GM12878 (cell line): ENCODE measurements around the gene THRA. TPM values are rescaled to one million over a fixed set of nuclear protein-coding genes. Genes with fewer than 3 reads are reported as not detected.

ENCODE experiments used
- ATAC-seq: fragments of 200-7000 bp; cut with Tn5 transposase; 3 replicates; pipeline ENCODE4 v1.9.1; 2020; ENCODE audit warnings: mild to moderate bottlenecking, moderate library complexity
- BruUV-seq: library from RNA; stranded (reverse); fragments of 400-500 nt; replicated peaks from 2 replicates; lab custom pipeline; 2021; lab: Mats Ljungman, UMichigan
- CTCF ChIA-PET: fragments of 300-600 bp; sonication (Branson Sonifier 250); formaldehyde crosslinking; extraction: SDS; loops from one replicate; lab custom pipeline; 2021; ENCODE audit warnings: inconsistent platforms; lab: Yijun Ruan, JAX
- POLR2A ChIA-PET: fragments of 350-600 bp; formaldehyde crosslinking; extraction: SDS; loops from one replicate; lab custom pipeline; 2021; ENCODE audit warnings: inconsistent platforms; lab: Charles Lee
- RAD21 ChIA-PET: fragments of 300-600 bp; sonication (Branson Sonifier 250); formaldehyde crosslinking; loops from one replicate; lab custom pipeline; 2023; ENCODE audit warnings: antibody characterized with exemption; ENCODE audit not compliant: unreplicated experiment; lab: Charles Lee
- SMC1A ChIA-PET: fragments of 300-600 bp; sonication (Branson Sonifier 250); formaldehyde crosslinking; loops from one replicate; lab custom pipeline; 2023; ENCODE audit not compliant: unreplicated experiment, uncharacterized antibody; lab: Charles Lee
- DNase-seq: peaks from one replicate; pipeline ENCODE4 v3.0.0-alpha.2; 2011; ENCODE audit warnings: low read depth, low spot score
- FAIRE-seq: peaks from 3 replicates; lab custom pipeline; 2011; peaks lifted over from hg19 to GRCh38; lab: Jason Lieb, UNC
- H2AFZ ChIP-seq: 2 replicates; pipeline ENCODE4 v1.6.0; 2011; ENCODE audit warnings: low read depth, low read length, control low read depth; ENCODE audit not compliant: control insufficient read depth
- H3K27ac ChIP-seq: 2 replicates; pipeline ENCODE4 v1.5.1; 2011; ENCODE audit warnings: control low read depth; ENCODE audit not compliant: control insufficient read depth, insufficient read depth
- H3K27me3 ChIP-seq, 2 experiments: replicated peaks in 1 of 2; 2 replicates each; pipeline versions ENCODE4 v1.6.0 to v1.6.1; 2011; ENCODE audit warnings: low read length in 1 of 2; ENCODE audit not compliant: control insufficient read depth in 2 of 2, insufficient read depth in 2 of 2
- H3K36me3 ChIP-seq, 2 experiments: 2 replicates each; pipeline ENCODE4 v1.5.1; 2011; ENCODE audit warnings: low read length in 1 of 2; ENCODE audit not compliant: control insufficient read depth in 2 of 2, insufficient read depth in 2 of 2
- H3K4me1 ChIP-seq: 2 replicates; pipeline ENCODE4 v1.6.1; 2011; ENCODE audit warnings: mild to moderate bottlenecking, low read length, moderate library complexity, mixed read lengths; ENCODE audit not compliant: control insufficient read depth, insufficient read depth
- H3K4me2 ChIP-seq: 2 replicates; pipeline ENCODE4 v1.6.0; 2011; ENCODE audit warnings: control low read depth; ENCODE audit not compliant: control insufficient read depth, insufficient read depth
- H3K4me3 ChIP-seq: fragments of 200-600 bp; sonication (generic); 2 replicates; pipeline ENCODE4 v1.5.1; 2016
- H3K79me2 ChIP-seq: 2 replicates; pipeline ENCODE4 v1.6.0; 2011; ENCODE audit warnings: low read length; ENCODE audit not compliant: control insufficient read depth, insufficient read depth
- H3K9ac ChIP-seq: 2 replicates; pipeline ENCODE4 v1.8.0; 2011; ENCODE audit warnings: low read length, control low read depth, mixed read lengths; ENCODE audit not compliant: control insufficient read depth, insufficient read depth
- H3K9me3 ChIP-seq: replicated peaks from 3 replicates; pipeline ENCODE4 v1.5.1; 2011; ENCODE audit warnings: mild to moderate bottlenecking, low read length; ENCODE audit not compliant: control insufficient read depth, insufficient read depth
- H4K20me1 ChIP-seq: 2 replicates; pipeline ENCODE4 v1.6.0; 2011; ENCODE audit not compliant: control insufficient read depth, insufficient read depth
- ASH2L ChIP-seq: fragments of 300-600, 200-600 bp; sonication (generic); IDR thresholded peaks from 2 replicates; pipeline ENCODE4 v1.6.1; 2017; ENCODE audit warnings: low read depth, mild to moderate bottlenecking, borderline replicate concordance
- CREB1 ChIP-seq: IDR thresholded peaks from 2 replicates; pipeline ENCODE4 v1.6.1; 2012; ENCODE audit warnings: low read depth, mild to moderate bottlenecking, inconsistent platforms
- CREM ChIP-seq: IDR thresholded peaks from 2 replicates; pipeline ENCODE4 v1.6.1; 2014; ENCODE audit warnings: antibody characterized with exemption, low read depth
- ESRRA ChIP-seq: IDR thresholded peaks from 2 replicates; pipeline ENCODE4 v1.6.1; 2012; ENCODE audit warnings: mild to moderate bottlenecking, low read length, improper control_type of control experiment
- FOXK2 ChIP-seq: fragments of 450-650 bp; IDR thresholded peaks from 2 replicates; pipeline ENCODE4 v1.6.1; 2017; ENCODE audit warnings: mild to moderate bottlenecking, moderate library complexity
- GATAD2B ChIP-seq: fragments of 450-650 bp; conservative IDR thresholded peaks from 2 replicates; pipeline ENCODE4 v1.6.1; 2017; ENCODE audit warnings: low read depth, mild to moderate bottlenecking, moderate library complexity
- KAT2A ChIP-seq: conservative IDR thresholded peaks from 2 replicates; pipeline ENCODE4 v1.6.1; 2011; ENCODE audit warnings: low read depth, low read length; ENCODE audit not compliant: control insufficient read depth
- MYC ChIP-seq: IDR thresholded peaks from 2 replicates; pipeline ENCODE4 v1.6.1; 2011; ENCODE audit warnings: mild to moderate bottlenecking, low read length, moderate library complexity, inconsistent platforms; ENCODE audit not compliant: insufficient read depth, insufficient replicate concordance, insufficient read length, severe bottlenecking
- NFXL1 ChIP-seq: fragments of 450-650 bp; IDR thresholded peaks from 2 replicates; pipeline ENCODE4 v1.6.1; 2017; ENCODE audit warnings: antibody characterized with exemption, mild to moderate bottlenecking, borderline replicate concordance
- PBX3 ChIP-seq: IDR thresholded peaks from 2 replicates; pipeline ENCODE4 v1.6.1; 2011; ENCODE audit warnings: mild to moderate bottlenecking, low read depth, low read length, moderate library complexity; ENCODE audit not compliant: insufficient replicate concordance
- PKNOX1 ChIP-seq: fragments of 450-650 bp; IDR thresholded peaks from 2 replicates; pipeline ENCODE4 v1.6.1; 2016; ENCODE audit warnings: mild to moderate bottlenecking
- REST ChIP-seq: IDR thresholded peaks from 2 replicates; pipeline ENCODE4 v1.6.1; 2012; ENCODE audit warnings: mild to moderate bottlenecking, low read depth, low read length
- SUZ12 ChIP-seq: fragments of 200-600 bp; sonication (generic); IDR thresholded peaks from one replicate; pipeline ENCODE4 v1.6.1; 2018; ENCODE audit warnings: antibody characterized with exemption, mild to moderate bottlenecking; ENCODE audit not compliant: unreplicated experiment
- ZNF24 ChIP-seq: fragments of 450-650 bp; IDR thresholded peaks from 2 replicates; pipeline ENCODE4 v1.6.1; 2017; ENCODE audit warnings: antibody characterized with exemption, mild to moderate bottlenecking
- WGBS: methylation state at CpG from one replicate; pipeline ENCODE4 v1.1.6; 2016; ENCODE audit warnings: low lambda C conversion rate; ENCODE audit not compliant: insufficient replicate concordance, insufficient coverage; ENCODE audit errors: missing lambda C conversion rate; 5-methylcytosine and 5-hydroxymethylcytosine counted together
- in situ Hi-C: fragments of 300-500 bp; cut with MboI; formaldehyde crosslinking; loops from 9 replicates; pipeline ENCODE4 v1.14.3; 2018; ENCODE audit warnings: mixed read lengths
- intact Hi-C: fragments of 100-400 bp; cut with micrococcal nuclease; formaldehyde crosslinking; loops from one replicate; pipeline ENCODE4 v1.14.2; 2022; ENCODE audit not compliant: unreplicated experiment
- polyA plus RNA-seq, 11 experiments: library from polyadenylated mRNA; depleted of rRNA in 4 of 11; unstranded in 6 of 11; stranded (reverse) in 5 of 11; fragments of >200 nt; fragmentation: Nextera tagmentation in 4 of 11; fragmentation: Illumina TruSeq in 1 of 11; extraction: Ambion mirVana in 4 of 11; extraction: Trizol in 1 of 11; gene quantifications; 1 replicate in 1 of 11; 2 replicates in 10 of 11; pipeline versions ENCODE4 v1.2.1 to v1.2.3, GENCODE V29; 2011 to 2016; ENCODE audit warnings: inconsistent platforms in 2 of 11, missing spikeins in 2 of 11, low read depth in 1 of 11
- total RNA-seq, 4 experiments: library from RNA; depleted of rRNA in 3 of 4; stranded (reverse); fragments of >200 nt in 3 of 4; fragmentation: Illumina TruSeq in 1 of 4; extraction: Trizol in 1 of 4; gene quantifications; 2 replicates each; pipeline versions ENCODE4 v1.2.1 to v1.2.3, GENCODE V29; 2013 to 2021
- TF ChIP-seq, protein P1 (sequence below): IDR thresholded peaks from 2 replicates; pipeline ENCODE4 v1.6.1; 2012; ENCODE audit warnings: low read depth, low read length, improper control_type of control experiment

THRA gene
- total and polyA plus RNA-seq, 10 of the 15 experiments (the other 5 are each of a cell fraction or from before 2014, with no cell fraction given), result 0.03 to 2.0 (median 0.64) TPM

DNA sequence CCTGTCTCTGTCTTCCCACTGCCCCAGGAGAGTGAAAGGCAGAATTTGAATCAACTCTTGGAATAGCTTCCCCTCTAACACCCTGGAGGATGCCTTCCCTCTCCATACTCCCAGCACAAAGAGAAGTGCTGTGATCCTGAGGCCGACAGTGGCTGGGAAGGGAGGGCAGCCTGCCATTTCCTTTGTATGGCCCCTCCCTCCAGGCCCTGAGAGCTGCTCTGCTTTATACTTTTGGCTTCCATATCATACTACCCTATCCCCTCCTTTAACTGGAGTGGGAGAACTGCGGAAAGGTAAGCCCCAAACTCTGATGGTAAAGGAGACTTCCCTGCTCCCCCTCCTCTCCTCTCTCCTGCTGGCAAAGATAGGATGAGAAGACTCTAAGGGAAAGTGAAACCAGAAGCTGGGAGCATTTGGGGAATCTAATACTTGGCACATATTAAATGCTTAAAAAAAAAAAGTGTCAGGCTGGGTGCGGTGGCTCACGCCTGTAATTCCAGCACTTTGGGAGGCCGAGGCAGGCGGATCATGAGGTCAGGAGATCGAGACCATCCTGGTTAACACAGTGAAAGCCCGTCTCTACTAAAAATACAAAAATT, 4.5 kb upstream of the THRA start:
- no TSS peak for BruUV-seq
- no peak for ATAC-seq
- intact Hi-C loops, result no loop called here
- H3K4me1 ChIP-seq, result peaks cover 5% of the 10 kb centered on the region
- ChIA-PET POLR2A (no interaction called here), CTCF (interaction anchor here (0.5 to 12.0 kb wide), 7 partner anchors 9 to 75 kb away, joined by 3 to 142 read pairs (median 4); no protein-coding TSS in a partner anchor), RAD21 (no interaction called here), SMC1A (interaction anchor here (1.2 to 1.7 kb wide), 2 partner anchors 11 to 53 kb away, joined by 5 read pairs; no protein-coding TSS in a partner anchor)
- H3K4me2 ChIP-seq, result no peak overlapping the region
- no peaks in the 10 kb centered on the region for H3K36me3 ChIP-seq
- no peak for TF ChIP-seq REST
- TF ChIP-seq SUZ12, result no peak
- TF ChIP-seq PKNOX1, result no peak
- TF ChIP-seq, protein P1, sequence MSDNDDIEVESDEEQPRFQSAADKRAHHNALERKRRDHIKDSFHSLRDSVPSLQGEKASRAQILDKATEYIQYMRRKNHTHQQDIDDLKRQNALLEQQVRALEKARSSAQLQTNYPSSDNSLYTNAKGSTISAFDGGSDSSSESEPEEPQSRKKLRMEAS, result no peak
- TF ChIP-seq ESRRA, result no peak
- no peak for TF ChIP-seq ASH2L
- TF ChIP-seq GATAD2B, result no peak
- no peak for TF ChIP-seq NFXL1
- no peak for TF ChIP-seq MYC
- no peak for TF ChIP-seq CREB1
- no peak for TF ChIP-seq KAT2A
- no peak for TF ChIP-seq FOXK2
- no peak for TF ChIP-seq PBX3
- TF ChIP-seq CREM, result no peak
- no peak for TF ChIP-seq ZNF24
- no peak overlapping the region for H3K4me3 ChIP-seq
- H3K9me3 ChIP-seq, result no peaks in the 10 kb centered on the region
- in situ Hi-C loops, result no loop called here
- H3K27ac ChIP-seq, result no peak overlapping the region
- H3K9ac ChIP-seq, result no peak overlapping the region
- H3K79me2 ChIP-seq, result peaks cover 3% of the 10 kb centered on the region
- no peak for DNase-seq
- H3K27me3 ChIP-seq, result peaks cover 3 to 5% of the 10 kb centered on the region in 2 experiments; a peak in 3 of 4 replicates
- no peak overlapping the region for H2AFZ ChIP-seq
- FAIRE-seq, result no peak
- H4K20me1 ChIP-seq, result no peaks in the 10 kb centered on the region
- 28% methylated on average over 8 of the region's 8 CpGs for WGBS
